ENCODE measurements around the gene DAPK2.
A peak's percentile ranks its signal among the peaks of the same experiment; 100 is the strongest.
"Not testable (repeated sequence)": the region's sequence is repeated elsewhere in the genome, so short reads cannot be mapped to it uniquely, and the experiment has no call there.

DAPK2 gene

GRCh38 chr15:63915209-63915872, 130.9 kb downstream of the DAPK2 start:
- DNase-seq (ENCODE audit: low spot score), result no peak

GRCh38 chr15:63913786-63914315, 132.4 kb downstream of the DAPK2 start:
- DNase-seq (ENCODE audit: low spot score), result no peak

- DNase-seq (ENCODE audit: low spot score), result no peak
Measured at GRCh38 chr15:63913336-63913735, 132.9 kb downstream of the DAPK2 start.

DNA sequence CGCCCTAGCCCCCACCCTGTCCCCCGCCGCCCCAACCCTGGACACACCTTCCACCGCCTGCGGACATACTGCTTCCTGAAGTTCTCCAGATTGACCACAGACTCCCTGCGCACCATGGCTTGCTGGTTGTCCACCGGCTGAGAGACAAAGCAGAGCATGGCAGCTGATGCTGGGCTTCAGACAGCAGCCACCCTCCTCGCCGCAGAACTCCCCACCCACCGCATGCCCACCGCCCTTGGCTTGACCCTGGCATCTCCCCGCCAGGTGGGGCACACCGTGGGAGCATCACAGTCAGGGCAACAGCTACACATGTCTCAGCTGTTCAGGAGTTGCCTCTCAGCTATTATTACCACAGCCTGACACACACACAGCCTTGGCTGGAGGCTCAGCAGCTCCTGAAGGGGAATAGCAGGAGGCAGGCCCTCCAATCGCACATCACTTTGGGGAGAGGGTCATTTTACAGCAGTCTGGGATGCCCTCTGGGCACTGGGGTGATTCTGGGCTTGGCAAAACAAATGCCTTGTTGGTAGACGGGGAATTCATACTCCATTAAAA, 134.1 kb downstream of the DAPK2 start:
- DNase-seq (ENCODE audit: low spot score), result no peak

GRCh38 chr15:63911160-63911559, 135.1 kb downstream of the DAPK2 start:
- DNase-seq (ENCODE audit: low spot score), result no peak

DNA sequence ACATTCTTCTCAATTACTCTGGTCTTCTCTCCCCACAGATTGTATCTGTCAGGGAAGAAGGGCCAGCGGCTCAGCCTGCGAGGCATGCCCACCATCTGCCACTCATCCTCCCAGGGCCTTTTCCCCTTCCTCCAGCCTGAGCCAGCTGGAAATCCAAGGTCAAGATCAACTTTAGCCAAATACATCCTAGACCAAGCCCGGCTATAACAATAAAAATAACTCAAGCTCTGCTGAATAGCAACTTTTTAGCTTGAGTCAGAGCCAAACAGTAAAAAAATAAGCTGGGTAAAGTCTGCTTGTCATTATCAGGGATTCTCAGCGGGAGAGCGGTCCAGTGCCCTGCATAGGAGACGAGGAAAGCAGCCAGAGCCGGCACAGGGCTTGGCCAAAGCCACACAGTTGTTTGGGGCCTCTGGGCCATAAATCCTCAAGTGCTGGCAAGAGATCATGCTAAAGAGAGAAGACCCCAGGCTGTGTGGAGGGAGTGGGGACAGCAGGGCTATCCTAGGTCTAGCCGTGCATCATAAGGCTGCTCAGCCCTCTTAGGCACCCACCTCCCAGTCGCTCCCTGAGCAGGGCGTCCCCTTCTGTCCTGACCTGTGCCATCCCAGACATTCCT, 136.4 kb downstream of the DAPK2 start:
- peak; percentile 77 for DNase-seq (ENCODE audit: low spot score)

DNA sequence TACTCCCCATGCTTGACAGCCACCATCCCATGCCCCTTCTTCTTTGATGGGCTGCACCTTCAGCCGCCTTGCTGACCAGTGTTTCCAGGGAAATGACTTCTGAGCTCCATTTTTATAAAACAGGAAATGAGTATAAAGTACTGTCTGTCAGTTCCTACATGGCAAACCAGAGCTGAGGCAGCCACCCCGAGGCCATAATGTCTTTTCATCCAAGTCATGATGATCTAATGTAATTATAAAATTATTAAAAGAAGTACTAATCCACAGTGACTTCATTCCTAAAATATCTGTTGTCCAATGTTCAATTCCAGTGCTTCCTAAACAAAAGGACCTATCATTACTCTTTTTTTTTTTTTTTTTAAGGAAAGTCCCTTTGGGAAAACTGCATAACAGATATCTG, 137.3 kb downstream of the DAPK2 start:
- DNase-seq (ENCODE audit: low spot score), result peak; percentile 36

DNA sequence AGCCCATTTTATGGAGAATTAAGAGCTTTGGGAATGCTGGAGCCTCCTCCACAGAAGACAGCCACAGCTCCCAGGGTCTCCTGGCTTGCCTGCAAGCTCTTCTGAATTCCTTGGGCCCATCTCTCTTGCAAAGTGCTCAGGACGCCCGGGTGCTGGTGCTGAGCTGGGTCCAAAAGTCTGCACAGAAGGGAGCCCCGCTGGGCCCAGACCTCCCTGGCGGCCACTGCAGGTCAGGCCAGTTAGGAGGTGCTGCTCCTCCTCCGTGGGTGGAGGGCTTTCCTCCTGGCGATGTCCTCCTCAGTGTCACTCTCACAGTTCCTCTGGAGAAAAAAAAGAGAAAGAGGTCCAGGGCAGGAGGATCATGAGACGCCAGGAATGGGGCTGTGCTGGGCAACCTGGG, 138.0 kb downstream of the DAPK2 start:
- no peak for DNase-seq (ENCODE audit: low spot score)

DNA sequence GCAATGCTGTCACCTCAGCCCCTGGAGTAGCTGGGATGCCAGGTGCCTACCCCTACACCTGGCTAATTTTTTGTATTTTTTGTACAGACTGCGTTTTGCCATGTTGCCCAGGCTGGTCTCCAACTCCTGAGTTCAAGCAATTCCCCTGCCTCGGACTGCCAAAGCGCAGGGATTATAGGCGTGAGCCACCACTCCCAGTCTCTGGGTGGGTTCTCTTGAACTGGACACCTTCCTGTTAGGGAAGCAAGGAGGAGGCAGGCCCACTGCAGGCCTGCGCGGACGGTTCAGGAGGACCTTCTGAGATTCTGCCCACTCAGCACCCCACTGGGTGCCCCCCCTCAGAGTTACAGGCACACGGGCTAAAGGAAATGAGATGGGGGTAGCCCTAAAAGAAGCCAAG, 138.8 kb downstream of the DAPK2 start:
- DNase-seq (ENCODE audit: low spot score), result no peak

DNA sequence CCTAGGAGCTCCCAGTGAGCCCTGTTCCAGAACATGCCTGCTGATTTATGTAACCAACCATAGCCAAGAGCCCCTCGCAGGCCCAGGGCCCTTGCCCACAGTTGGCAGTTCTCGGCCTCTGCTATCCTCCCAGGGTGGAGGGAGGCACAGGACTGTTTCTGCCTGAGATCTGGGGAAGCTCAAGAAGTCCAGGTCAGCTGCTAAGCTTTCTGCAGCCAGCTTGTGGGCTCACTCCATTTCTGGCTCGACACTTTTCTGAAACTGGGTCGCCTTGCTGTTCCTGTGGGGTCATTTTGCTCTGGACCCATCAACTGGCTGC, 140.1 kb downstream of the DAPK2 start:
- DNase-seq (ENCODE audit: low spot score), result no peak

DNA sequence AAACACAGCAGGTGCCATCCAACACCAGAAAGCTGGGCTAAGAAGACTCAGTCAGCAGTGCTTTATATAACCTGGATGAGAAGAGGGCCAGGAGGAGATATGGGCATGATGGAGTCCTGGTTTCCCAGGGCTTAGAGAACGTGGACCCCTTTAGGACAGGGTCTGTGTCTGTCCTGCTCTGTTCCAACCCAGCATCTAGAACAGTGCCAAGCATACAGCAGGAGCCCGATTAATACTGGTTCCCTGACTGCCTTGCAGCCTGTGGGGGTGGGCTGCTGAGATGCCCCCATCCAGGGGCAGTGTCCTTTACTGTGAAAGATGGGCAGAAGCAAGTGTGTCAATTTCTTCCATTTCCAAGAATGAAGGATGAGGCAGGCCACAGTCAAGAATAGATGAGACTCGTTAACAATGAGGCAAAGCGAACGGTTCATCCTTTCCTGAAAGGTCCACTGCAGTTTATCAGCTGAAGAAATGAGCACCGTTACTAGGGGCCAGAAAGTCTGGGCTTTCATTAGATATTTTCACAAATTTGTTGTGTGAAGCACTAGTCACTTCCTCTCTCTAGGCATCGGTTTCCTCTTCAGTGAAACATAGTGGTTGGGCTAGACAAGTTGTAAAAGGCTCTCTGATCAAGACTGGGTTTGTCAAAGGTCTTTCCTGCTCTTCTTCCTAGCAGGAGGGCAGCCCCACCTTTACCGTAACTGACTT, 140.6 kb downstream of the DAPK2 start:
- no peak for DNase-seq (ENCODE audit: low spot score)

GRCh38 chr15:63905131-63905530, 141.2 kb downstream of the DAPK2 start:
- no peak for DNase-seq (ENCODE audit: low spot score)

DNA sequence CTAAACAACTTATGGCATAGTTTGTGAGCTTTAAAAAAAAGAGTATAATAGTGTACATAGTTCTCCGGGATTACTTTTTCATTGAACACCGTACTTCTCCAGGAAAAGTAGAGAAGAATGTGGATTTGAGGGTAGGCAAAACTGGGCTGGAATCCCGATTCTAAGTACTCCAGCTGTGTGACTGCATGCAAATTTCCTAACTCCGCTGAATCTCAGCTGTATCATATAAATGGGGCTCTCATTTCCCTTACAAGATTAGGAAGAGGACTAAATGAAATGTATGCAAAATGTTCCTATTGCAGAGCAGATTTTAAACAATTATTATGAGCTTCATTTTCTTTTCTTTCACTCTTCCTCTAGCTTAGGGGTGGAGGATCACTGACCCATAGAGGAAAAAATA, 142.2 kb downstream of the DAPK2 start:
- no peak for DNase-seq (ENCODE audit: low spot score)

DNA sequence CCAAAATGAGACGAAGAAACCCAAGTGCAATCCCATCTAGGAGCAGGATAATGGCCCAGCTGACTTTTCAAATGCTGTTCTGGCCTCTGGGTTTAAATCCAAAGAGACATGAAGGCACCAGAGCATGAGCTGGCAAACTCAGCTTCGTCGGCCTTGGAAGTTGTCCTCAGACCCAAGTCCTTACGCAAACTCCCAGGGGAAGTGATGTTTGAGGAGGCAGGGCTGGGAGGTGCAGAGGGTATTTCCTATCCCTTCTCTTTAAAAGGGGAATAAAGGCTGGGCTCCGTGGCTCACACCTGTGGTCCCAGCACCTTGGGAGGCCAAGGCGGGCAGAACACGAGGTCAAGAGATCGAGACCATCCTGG, 143.6 kb downstream of the DAPK2 start:
- DNase-seq (ENCODE audit: low spot score), result no peak

DNA sequence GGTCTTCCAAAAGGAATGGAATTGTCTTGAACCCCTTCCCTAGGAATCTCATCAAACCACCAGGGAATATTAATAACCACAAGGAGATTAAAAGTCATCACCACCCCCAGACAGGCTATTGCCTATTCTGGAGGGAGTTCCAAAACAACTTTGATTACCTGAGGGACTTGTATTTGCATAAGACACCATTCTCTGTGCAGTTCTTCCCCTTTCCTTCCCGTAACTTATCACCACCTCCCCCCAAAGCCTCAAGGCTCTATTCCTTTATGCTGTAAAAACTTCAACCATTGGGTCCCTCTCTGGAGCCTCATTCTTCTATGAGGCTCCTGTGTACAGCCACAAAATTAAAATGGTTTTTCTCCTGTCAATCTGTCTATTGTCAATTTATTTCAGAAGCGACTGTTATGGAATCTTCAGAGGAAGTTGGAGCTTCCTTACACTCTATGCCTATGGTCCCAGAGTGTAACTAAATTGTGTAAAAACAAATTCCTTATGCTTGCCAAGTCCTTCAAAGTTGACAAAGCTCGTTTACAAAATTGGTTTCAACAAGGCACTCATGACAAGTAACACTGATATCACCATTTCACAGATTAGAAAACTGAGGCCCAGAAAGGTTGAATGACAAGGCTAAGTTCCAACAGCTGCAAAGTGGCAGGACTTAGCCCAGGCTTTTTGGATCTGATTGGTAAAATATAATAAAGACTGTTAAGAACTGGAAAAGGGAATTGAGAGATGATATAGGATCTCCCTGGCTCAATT, 144.2 kb downstream of the DAPK2 start:
- DNase-seq (ENCODE audit: low spot score), result no peak

- no peak for DNase-seq (ENCODE audit: low spot score)
Measured at GRCh38 chr15:63900306-63900705, 146.0 kb downstream of the DAPK2 start.

DNA sequence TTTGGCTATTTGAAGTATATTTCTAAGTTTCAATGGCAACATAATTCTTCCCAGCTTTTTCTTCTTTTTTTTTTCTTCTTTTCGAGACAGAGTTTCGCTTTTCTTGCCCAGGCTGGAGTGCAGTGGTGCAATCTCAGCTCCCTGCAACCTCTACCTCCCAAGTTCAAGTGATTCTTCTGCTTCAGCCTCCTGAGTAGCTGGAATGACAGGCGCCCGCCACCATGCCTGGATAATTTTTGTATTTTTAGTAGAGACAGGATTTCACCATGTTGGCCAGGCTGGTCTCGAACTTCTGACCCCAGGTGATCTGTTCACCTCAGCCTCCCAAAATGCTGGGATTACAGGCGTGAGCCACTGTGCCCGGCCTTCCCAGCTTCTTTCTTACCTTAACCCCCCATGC, 146.7 kb downstream of the DAPK2 start:
- not testable (repeated sequence) for DNase-seq (ENCODE audit: low spot score)

DNA sequence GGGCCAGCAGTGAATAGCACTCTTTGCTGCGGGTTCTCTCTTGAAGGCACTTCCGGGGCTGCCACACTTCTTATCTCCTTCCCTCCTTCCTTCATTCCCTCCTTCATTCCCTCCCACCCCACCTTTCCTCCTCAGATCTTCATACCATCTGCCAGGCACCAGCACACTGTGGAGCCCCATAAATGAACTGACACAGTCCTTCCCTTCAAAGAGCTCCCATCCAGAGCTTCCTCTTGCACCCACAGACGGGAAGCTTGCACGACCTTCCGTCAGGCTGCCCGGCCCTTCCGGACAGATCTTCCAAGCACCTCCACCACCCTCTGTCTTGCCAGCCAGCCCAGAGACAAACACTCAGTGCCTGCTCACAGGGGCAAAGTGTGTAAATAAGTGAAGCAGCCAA, 147.1 kb downstream of the DAPK2 start:
- peak; percentile 36 for DNase-seq (ENCODE audit: low spot score)

GRCh38 chr15:63896336-63897115, 149.8 kb downstream of the DAPK2 start:
- DNase-seq (ENCODE audit: low spot score), result peak; percentile 80

- no peak for DNase-seq (ENCODE audit: low spot score)
Measured at GRCh38 chr15:63895787-63896218, 150.5 kb downstream of the DAPK2 start.

DNA sequence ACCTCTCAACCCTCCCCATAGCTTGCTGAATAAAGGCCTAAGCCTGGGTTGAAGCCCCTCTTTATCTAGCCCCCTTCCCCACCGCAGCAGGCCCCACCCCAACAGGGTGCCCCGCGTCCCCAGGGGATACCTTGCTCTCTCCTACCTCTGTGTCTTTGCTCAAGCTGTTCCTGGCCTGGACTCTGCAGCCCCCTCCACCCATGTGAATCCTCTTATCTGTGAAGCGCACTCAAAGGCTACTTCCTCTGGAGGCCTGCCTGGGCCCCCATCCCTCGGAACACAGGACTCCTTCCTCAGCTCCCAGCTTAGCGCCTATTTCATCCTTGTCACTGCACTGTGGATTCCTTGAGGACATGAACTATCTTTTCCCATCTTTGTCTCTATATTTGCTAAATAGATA, 151.1 kb downstream of the DAPK2 start:
- no peak for DNase-seq (ENCODE audit: low spot score)

DNA sequence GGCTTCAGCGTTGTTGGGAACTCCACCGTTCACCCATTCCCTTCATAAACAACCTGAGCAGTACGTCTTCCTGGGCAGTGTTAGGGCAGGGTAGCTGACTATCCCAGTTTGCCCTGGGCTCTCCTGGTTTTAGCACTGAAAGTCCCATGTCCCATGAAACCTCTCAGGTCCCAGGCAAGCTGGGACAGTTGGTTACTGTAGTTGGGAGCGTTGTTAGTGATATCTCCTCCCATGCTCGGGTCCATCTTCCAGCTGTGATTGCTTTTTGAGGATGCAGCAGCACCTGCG, 151.7 kb downstream of the DAPK2 start:
- no peak for DNase-seq (ENCODE audit: low spot score)
